Osteocyte (in vitro differentiated cells): ENCODE data around the gene RAB2B. TPM values are rescaled to one million over a fixed set of nuclear protein-coding genes. Genes with fewer than 3 reads are reported as not detected.

ENCODE experiments used
- DNase-seq: peaks from one replicate; pipeline ENCODE4 v3.0.0; 2021; ENCODE audit warnings: mixed read lengths; ENCODE audit not compliant: unreplicated experiment; ENCODE audit errors: extremely low spot score
- H3K27ac Mint-ChIP-seq: one replicate; pipeline ENCODE4 v1.8.0; 2021; ENCODE audit warnings: mild to moderate bottlenecking, mixed read lengths; ENCODE audit not compliant: unreplicated experiment
- H3K27me3 Mint-ChIP-seq: one replicate; pipeline ENCODE4 v1.8.0; 2021; ENCODE audit warnings: mixed read lengths; ENCODE audit not compliant: unreplicated experiment
- H3K36me3 Mint-ChIP-seq: one replicate; pipeline ENCODE4 v1.8.0; 2021; ENCODE audit warnings: mixed read lengths; ENCODE audit not compliant: unreplicated experiment
- H3K4me1 Mint-ChIP-seq: one replicate; pipeline ENCODE4 v1.8.0; 2021; ENCODE audit warnings: mixed read lengths; ENCODE audit not compliant: unreplicated experiment
- H3K4me3 Mint-ChIP-seq: one replicate; pipeline ENCODE4 v1.8.0; 2021; ENCODE audit warnings: mild to moderate bottlenecking, moderate library complexity, mixed read lengths; ENCODE audit not compliant: unreplicated experiment
- H3K9me3 Mint-ChIP-seq: one replicate; pipeline ENCODE4 v1.8.0; 2021; ENCODE audit warnings: mixed read lengths; ENCODE audit not compliant: unreplicated experiment
- total RNA-seq: library from RNA; stranded (reverse); gene quantifications from 2 replicates; pipeline ENCODE4 v1.2.1, GENCODE V29; 2021
- TF ChIP-seq, protein P1 (sequence below): fragments of 200-600 bp; sonication (generic); IDR thresholded peaks from 2 replicates; pipeline ENCODE4 v1.5.0; 2021; ENCODE audit warnings: antibody characterized with exemption, mild to moderate bottlenecking, moderate library complexity

Gene RAB2B
- total RNA-seq, 1 donor from 2014 or later, result 38.7 TPM

DNA sequence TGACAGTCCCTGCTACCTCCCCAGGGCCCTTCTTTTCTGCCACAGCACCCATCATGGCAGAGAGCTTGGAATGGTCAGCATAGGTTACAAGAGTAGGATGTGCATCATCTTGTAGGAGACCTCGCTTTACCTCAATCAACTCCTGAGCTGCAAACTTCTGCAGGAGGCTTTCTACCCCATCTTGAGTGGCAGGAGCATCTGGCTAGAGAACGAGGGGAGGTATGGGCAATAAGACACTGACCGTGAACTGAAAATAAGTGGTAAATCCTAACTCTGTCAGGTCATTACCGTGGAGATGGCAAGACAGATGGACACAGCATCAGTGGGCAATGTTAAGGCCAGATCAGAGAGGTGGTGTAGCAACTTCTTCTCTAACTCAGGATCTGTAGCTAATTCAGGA lies 26.6 kb upstream of the RAB2B start:
- no peaks in the 10 kb centered on the region for H3K9me3 Mint-ChIP-seq
- no peaks in the 10 kb centered on the region for H3K27me3 Mint-ChIP-seq
- H3K36me3 Mint-ChIP-seq, result peaks cover 33% of the 10 kb centered on the region
- H3K4me3 Mint-ChIP-seq, result no peak overlapping the region
- TF ChIP-seq, protein P1, sequence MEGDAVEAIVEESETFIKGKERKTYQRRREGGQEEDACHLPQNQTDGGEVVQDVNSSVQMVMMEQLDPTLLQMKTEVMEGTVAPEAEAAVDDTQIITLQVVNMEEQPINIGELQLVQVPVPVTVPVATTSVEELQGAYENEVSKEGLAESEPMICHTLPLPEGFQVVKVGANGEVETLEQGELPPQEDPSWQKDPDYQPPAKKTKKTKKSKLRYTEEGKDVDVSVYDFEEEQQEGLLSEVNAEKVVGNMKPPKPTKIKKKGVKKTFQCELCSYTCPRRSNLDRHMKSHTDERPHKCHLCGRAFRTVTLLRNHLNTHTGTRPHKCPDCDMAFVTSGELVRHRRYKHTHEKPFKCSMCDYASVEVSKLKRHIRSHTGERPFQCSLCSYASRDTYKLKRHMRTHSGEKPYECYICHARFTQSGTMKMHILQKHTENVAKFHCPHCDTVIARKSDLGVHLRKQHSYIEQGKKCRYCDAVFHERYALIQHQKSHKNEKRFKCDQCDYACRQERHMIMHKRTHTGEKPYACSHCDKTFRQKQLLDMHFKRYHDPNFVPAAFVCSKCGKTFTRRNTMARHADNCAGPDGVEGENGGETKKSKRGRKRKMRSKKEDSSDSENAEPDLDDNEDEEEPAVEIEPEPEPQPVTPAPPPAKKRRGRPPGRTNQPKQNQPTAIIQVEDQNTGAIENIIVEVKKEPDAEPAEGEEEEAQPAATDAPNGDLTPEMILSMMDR, result no peak
- H3K4me1 Mint-ChIP-seq, result peaks cover 1% of the 10 kb centered on the region
- DNase-seq, result no peak
- no peak overlapping the region for H3K27ac Mint-ChIP-seq

DNA sequence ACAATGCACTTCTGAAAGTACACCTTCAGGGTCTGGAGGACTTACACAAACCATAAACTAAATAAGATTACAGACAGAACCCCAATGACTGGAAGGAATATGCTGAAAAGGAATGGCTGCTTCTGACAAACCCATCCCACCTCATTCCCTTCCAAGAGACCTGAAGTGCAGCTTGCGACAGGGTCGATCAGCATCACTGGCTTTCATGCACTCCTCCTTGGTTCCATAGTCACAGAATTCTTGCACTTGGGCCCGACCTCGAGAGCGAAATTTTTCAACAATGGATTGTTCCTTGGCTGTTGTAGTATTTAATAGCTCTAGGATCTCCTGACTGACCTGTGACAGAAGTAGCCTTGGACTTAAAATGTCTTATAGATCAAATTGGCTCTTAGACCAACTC lies 24.8 kb upstream of the RAB2B start:
- TF ChIP-seq, protein P1, result no peak
- Mint-ChIP-seq H3K36me3 (peaks cover 32% of the 10 kb centered on the region), H3K9me3 (no peaks in the 10 kb centered on the region), H3K4me1 (no peaks in the 10 kb centered on the region), H3K4me3 (no peak overlapping the region), H3K27ac (no peak overlapping the region), H3K27me3 (no peaks in the 10 kb centered on the region)
- no peak for DNase-seq

DNA sequence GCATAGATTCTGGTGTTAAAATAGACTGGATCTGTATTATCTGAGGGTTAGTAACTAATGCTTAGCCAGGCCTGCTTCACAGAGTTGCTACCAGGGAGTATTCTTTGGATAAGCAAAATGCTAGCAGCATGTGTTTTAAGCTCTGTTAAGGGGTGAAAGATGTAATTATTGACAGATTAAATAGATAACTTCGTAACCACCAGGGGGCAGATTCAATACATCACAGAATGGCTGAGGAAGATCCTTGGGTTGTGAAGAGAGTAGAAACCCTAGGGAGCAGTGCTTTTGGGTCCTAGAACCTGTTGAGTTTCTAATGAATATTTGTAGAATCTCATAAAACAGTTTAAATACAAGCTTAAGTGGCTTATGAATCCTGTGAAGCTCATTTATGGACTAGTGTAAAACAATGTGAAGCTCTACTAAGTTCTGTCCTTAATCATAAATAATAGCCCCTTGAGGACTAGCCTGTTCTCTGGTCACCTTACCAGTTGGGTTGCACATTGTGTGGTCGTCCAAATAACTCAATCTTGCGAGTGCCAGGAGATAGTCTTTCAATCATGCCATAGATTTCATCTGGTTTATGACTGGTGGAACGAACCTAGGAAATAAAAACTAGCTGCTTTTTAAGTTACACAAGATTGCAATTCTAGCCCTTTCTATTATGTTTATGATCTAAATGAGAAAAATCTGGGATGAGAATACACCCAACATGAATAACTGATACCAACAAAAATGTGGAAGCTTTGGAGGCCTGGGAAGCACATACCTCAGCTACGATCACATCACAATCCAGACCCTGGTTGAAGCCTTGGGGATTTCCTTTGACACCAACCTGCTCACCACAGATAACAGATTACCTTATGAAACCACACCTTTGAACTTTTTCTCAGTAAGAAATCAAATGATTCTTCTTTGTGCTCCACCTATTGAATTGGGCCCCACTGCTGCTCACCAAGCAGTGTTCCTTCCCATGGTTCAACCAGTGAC lies 22.1 kb upstream of the RAB2B start:
- Mint-ChIP-seq H3K4me1 (no peaks in the 10 kb centered on the region), H3K27me3 (no peaks in the 10 kb centered on the region), H3K4me3 (no peak overlapping the region), H3K36me3 (peaks cover 48% of the 10 kb centered on the region), H3K9me3 (no peaks in the 10 kb centered on the region), H3K27ac (peak overlapping the region; percentile 15)
- no peak for DNase-seq
- TF ChIP-seq, protein P1, result peak; percentile 66

DNA sequence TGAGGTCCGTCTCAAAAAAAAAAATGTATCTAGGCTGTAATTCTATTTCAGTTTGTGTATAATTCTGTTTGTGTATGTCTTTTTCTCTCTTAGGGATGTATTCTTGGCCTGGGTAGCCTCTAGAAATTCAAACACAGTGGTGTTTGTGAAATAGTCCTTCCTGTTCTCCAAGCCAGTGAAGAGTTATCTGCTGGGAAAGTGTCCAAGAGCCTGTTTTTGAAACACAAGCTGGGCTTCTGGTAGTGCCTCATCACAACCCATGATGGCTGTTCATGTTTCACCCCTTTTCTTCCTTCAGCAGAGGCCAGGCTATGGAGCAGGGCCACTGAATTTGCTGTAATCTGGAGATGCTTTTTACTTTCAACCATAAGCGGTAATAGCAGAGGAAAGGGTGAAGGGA lies 19.7 kb upstream of the RAB2B start:
- DNase-seq, result no peak
- H3K4me3 Mint-ChIP-seq, result no peak overlapping the region
- no peaks in the 10 kb centered on the region for H3K9me3 Mint-ChIP-seq
- TF ChIP-seq, protein P1, result no peak
- H3K27ac Mint-ChIP-seq, result no peak overlapping the region
- peaks cover 53% of the 10 kb centered on the region for H3K36me3 Mint-ChIP-seq
- no peaks in the 10 kb centered on the region for H3K27me3 Mint-ChIP-seq
- H3K4me1 Mint-ChIP-seq, result no peaks in the 10 kb centered on the region

DNA sequence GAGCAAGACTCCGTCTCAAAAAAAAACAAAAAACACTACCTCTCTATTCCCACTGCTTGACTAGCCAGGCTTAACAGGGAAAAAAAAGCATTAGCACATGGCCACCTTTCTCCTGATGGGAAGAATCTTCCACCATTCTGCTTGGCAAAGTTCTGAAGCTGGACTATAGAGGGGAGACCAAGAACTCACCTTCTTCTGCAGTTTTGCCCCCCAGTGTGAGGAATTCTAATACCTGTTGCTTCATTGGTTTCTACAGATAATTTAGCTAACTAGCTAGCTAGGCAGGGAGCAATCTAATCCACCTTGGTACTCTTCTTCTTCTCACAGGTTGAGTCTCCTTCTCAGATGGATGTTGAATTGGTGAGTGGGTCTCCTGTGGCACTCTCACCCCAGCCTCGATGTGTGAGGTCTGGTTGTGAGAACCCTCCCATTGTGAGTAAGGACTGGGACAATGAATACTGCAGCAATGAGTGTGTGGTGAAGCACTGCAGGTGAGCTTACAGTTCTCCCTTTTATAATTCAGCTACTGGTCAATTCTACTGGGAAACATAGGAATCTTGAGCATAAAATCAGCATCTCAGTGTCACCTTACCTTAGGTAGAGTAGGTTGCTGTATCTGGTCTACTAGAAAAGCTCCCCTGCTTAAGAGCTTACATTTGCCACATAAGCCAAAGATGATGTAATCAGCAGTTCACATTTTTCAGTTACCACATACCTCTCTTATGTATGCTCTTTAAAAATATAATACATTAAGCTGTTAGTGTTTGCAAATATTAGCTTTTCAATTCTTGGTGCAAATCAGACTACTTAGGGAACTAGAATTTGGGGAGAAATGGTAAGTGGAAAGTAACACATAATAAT lies 18.4 kb upstream of the RAB2B start:
- peak overlapping the region; percentile 7 for H3K27ac Mint-ChIP-seq
- TF ChIP-seq, protein P1, result no peak
- no peaks in the 10 kb centered on the region for H3K4me1 Mint-ChIP-seq
- H3K4me3 Mint-ChIP-seq, result no peak overlapping the region
- no peaks in the 10 kb centered on the region for H3K27me3 Mint-ChIP-seq
- DNase-seq, result no peak
- no peaks in the 10 kb centered on the region for H3K9me3 Mint-ChIP-seq
- peaks cover 51% of the 10 kb centered on the region for H3K36me3 Mint-ChIP-seq
